DOHH2 (cell line): ENCODE measurements around the gene LRRC4.

Experiments used
- H3F3A ChIP-seq: fragments of 200-600 bp; sonication (generic), shearing (Covaris generic); 2 replicates; pipeline ENCODE4 v1.6.0; 2016; ENCODE audit warnings: antibody characterized with exemption, mild to moderate bottlenecking; ENCODE audit not compliant: control insufficient read depth, insufficient read depth
- H3K27ac ChIP-seq: fragments of 200-600 bp; sonication (generic); 2 replicates; pipeline ENCODE4 v1.5.1; 2014; ENCODE audit warnings: low read depth, mild to moderate bottlenecking, low read length, moderate library complexity
- H3K27me3 ChIP-seq: fragments of 200-600 bp; sonication (generic); 2 replicates; pipeline ENCODE4 v1.6.1; 2014; ENCODE audit warnings: mild to moderate bottlenecking, low read length, mixed read lengths; ENCODE audit not compliant: control insufficient read depth
- H3K36me3 ChIP-seq: fragments of 200-600 bp; sonication (generic); 2 replicates; pipeline ENCODE4 v1.6.1; 2014; ENCODE audit warnings: mild to moderate bottlenecking, low read length, moderate library complexity, mixed read lengths; ENCODE audit not compliant: control insufficient read depth
- H3K4me1 ChIP-seq: fragments of 200-600 bp; sonication (generic); 2 replicates; pipeline ENCODE4 v1.6.1; 2014; ENCODE audit warnings: mild to moderate bottlenecking, low read length, mixed read lengths; ENCODE audit not compliant: control insufficient read depth
- H3K4me2 ChIP-seq: fragments of 200-600 bp; sonication (generic); 2 replicates; pipeline ENCODE4 v1.6.0; 2014; ENCODE audit warnings: mild to moderate bottlenecking, low read length, moderate library complexity
- H3K4me3 ChIP-seq: fragments of 200-600 bp; sonication (generic); 2 replicates; pipeline ENCODE4 v1.5.1; 2014; ENCODE audit warnings: mild to moderate bottlenecking, low read length, mixed read lengths
- H3K79me2 ChIP-seq: fragments of 200-600 bp; sonication (generic); 2 replicates; pipeline ENCODE4 v1.6.1; 2014; ENCODE audit warnings: mild to moderate bottlenecking, low read length, mixed read lengths; ENCODE audit not compliant: control insufficient read depth
- H3K9me2 ChIP-seq: fragments of 200-600 bp; sonication (generic); replicated peaks from 2 replicates; pipeline ENCODE4 v1.6.1; 2014; ENCODE audit warnings: mild to moderate bottlenecking, low read length, mixed read lengths; ENCODE audit not compliant: control insufficient read depth
- H3K9me3 ChIP-seq: fragments of 200-600 bp; sonication (generic); 2 replicates; pipeline ENCODE4 v1.6.1; 2014; ENCODE audit warnings: antibody characterized with exemption, low read length, mixed read lengths; ENCODE audit not compliant: control insufficient read depth, insufficient read depth
- H4K20me1 ChIP-seq: fragments of 200-600 bp; sonication (generic); 2 replicates; pipeline ENCODE4 v1.6.0; 2014; ENCODE audit warnings: low read depth, mild to moderate bottlenecking, antibody characterized with exemption, low read length, moderate library complexity; ENCODE audit not compliant: control insufficient read depth, insufficient read depth
- EZH2phosphoT487 ChIP-seq: fragments of 200-600 bp; sonication (generic); IDR thresholded peaks from 2 replicates; pipeline ENCODE4 v1.6.1; 2017; ENCODE audit warnings: borderline replicate concordance, mild to moderate bottlenecking, antibody characterized with exemption, low read length, moderate library complexity, mixed read lengths
- TF ChIP-seq, protein P1 (sequence below): fragments of 200-600 bp; sonication (generic); IDR thresholded peaks from one replicate; pipeline ENCODE4 v1.5.1; 2014; ENCODE audit warnings: antibody characterized with exemption, mild to moderate bottlenecking, low read depth, low read length; ENCODE audit not compliant: poor library complexity, severe bottlenecking

Gene LRRC4

DNA sequence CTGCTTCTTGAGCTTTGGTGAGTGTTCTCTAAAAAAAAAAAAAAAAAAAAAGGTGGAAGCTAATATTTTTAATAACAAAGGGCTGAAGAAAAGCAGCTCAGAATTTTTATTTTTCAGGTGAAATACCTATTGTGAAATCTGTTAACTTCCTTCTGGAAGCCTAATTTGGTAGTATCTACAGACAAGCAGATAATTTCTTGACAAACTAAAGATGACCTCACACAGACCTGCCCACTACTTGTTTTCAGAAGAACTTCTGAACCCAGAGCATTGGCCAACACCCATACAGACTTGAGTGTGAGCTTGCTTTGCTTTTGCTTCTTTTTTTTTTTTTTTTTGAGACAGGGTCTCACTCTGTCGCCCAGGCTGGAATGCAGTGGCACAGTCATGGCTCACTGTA lies 31.2 kb downstream of the LRRC4 start:
- no peak overlapping the region for H3K4me2 ChIP-seq
- no peak for TF ChIP-seq EZH2phosphoT487

DNA sequence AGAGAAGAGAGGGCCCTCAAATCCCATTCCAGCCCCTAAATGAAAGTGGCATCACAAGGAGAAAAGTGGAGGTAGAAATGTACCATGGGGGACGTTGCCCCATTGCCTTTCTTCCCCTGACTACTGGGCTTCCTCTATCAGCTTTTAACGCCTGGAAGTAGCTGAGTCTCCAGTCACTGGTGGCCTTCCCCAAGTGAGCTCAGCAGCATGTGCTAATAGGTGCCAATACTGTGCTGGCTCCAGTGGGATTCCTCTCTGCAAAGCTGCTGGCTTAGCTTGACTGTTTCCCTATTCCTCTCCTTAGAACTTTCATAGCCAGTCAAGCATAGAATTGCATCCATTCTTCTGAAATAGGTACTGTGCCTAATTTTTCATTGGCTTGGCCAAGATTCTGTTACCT lies 32.6 kb downstream of the LRRC4 start:
- Histone ChIP-seq H3K9me3 (no peaks in the 10 kb centered on the region), H3K9me2 (no peaks in the 10 kb centered on the region), H3K4me1 (peaks cover 18% of the 10 kb centered on the region), H3K36me3 (peaks cover 40% of the 10 kb centered on the region), H3K4me3 (no peak overlapping the region), H4K20me1 (no peaks in the 10 kb centered on the region), H3K27ac (no peak overlapping the region), H3F3A (no peaks in the 10 kb centered on the region), H3K4me2 (no peak overlapping the region), H3K27me3 (no peaks in the 10 kb centered on the region), H3K79me2 (no peaks in the 10 kb centered on the region)
- TF ChIP-seq, protein P1, sequence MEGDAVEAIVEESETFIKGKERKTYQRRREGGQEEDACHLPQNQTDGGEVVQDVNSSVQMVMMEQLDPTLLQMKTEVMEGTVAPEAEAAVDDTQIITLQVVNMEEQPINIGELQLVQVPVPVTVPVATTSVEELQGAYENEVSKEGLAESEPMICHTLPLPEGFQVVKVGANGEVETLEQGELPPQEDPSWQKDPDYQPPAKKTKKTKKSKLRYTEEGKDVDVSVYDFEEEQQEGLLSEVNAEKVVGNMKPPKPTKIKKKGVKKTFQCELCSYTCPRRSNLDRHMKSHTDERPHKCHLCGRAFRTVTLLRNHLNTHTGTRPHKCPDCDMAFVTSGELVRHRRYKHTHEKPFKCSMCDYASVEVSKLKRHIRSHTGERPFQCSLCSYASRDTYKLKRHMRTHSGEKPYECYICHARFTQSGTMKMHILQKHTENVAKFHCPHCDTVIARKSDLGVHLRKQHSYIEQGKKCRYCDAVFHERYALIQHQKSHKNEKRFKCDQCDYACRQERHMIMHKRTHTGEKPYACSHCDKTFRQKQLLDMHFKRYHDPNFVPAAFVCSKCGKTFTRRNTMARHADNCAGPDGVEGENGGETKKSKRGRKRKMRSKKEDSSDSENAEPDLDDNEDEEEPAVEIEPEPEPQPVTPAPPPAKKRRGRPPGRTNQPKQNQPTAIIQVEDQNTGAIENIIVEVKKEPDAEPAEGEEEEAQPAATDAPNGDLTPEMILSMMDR, result no peak
- no peak for TF ChIP-seq EZH2phosphoT487

More for the DNA sequence above, 31.2 kb downstream of the LRRC4 start:
- peaks cover 36% of the 10 kb centered on the region for H3K36me3 ChIP-seq
- H3K9me3 ChIP-seq, result no peaks in the 10 kb centered on the region
- peaks cover 32% of the 10 kb centered on the region for H3K4me1 ChIP-seq
- no peak overlapping the region for H3K4me3 ChIP-seq
- no peaks in the 10 kb centered on the region for H3K79me2 ChIP-seq
- H3K27ac ChIP-seq, result no peak overlapping the region
- H3K9me2 ChIP-seq, result no peaks in the 10 kb centered on the region
- H3K27me3 ChIP-seq, result no peaks in the 10 kb centered on the region
- no peaks in the 10 kb centered on the region for H4K20me1 ChIP-seq
- H3F3A ChIP-seq, result no peaks in the 10 kb centered on the region

DNA sequence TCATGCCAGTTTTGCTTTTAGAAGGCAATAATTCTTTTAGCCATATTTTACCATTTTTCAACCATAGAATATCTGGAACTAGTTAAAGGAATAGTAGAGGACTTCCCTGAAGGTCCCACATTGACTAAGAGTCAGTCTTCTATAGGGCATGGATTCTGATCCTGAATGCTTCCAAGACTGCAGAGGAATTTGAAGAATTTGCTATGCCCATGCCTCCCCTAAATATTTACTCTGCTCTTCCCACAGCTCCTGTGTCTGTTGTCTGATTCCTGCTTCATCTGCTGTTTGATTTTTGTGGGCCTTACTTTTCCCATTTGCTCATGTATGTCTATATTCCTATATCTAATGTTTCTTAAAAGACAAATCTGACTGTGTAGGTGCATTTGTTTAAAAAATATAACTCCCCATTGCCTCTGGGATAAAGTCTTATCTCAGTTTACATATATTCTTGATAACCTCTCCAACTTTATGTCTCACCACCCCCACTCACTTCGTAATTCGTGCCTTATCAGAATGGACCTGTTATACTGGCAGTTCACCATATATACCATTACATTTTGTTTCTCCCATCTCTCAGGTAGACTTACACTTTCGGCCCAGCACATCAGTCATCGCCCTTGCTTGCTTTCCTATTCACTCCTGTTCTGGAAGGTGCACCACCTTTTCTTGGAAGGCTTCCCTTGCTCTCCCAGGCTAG lies 33.9 kb downstream of the LRRC4 start:
- Histone ChIP-seq H3K4me2 (no peak overlapping the region), H3F3A (no peaks in the 10 kb centered on the region), H3K4me3 (no peak overlapping the region), H4K20me1 (no peaks in the 10 kb centered on the region), H3K9me3 (no peaks in the 10 kb centered on the region), H3K27ac (no peak overlapping the region), H3K4me1 (peaks cover 5% of the 10 kb centered on the region), H3K36me3 (peaks cover 48% of the 10 kb centered on the region), H3K27me3 (no peaks in the 10 kb centered on the region), H3K9me2 (no peaks in the 10 kb centered on the region), H3K79me2 (no peaks in the 10 kb centered on the region)
- TF ChIP-seq, protein P1, result no peak
- TF ChIP-seq EZH2phosphoT487, result no peak

DNA sequence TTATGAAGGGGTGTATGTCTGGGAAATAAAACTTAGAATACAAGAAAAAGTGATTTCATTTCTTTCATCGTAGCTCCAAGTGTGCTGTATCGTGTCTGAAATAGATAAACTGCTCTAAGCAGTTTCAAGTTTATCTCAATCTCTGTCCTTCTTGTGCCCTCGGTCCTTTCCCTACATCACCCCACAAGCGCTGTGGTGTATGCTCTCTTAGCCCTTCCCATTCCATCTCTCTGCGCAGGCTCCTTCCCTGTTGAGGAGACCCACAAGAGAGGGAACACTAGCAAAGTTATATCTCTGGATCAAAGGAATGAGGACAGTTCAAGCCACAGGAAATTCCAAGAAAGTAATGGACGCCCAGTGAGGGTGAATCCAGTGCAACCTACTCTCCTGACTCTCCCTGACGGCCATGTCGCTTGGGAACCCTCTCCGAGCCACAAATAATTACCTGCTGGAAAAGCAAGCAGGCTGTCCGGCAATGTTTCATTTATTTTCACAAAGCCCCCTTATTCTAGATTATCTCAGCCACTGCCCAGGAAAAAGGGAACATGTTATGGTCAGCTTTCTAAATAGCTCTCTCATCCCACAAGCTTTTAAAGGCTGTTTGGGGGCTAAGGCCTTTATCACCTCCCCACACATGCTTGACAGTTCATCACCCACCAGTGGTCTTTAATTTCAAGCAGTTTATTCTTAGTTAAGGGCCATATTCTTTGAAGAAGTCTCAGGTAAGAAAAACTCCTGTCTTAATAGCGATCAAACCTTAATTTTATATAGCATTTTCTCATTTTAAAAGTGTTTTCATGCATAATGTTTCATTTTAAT lies 34.8 kb downstream of the LRRC4 start:
- Histone ChIP-seq H3K4me2 (no peak overlapping the region), H3F3A (no peaks in the 10 kb centered on the region), H3K36me3 (peaks cover 57% of the 10 kb centered on the region), H4K20me1 (no peaks in the 10 kb centered on the region), H3K79me2 (no peaks in the 10 kb centered on the region), H3K4me1 (no peaks in the 10 kb centered on the region), H3K27me3 (no peaks in the 10 kb centered on the region), H3K9me3 (no peaks in the 10 kb centered on the region), H3K4me3 (no peak overlapping the region), H3K27ac (no peak overlapping the region), H3K9me2 (no peaks in the 10 kb centered on the region)
- TF ChIP-seq, protein P1, result no peak
- no peak for TF ChIP-seq EZH2phosphoT487
